Testis (tissue), 3 donors: Measurements from ENCODE around the gene MYB. TPM values are rescaled to one million over a fixed set of nuclear protein-coding genes. Genes with fewer than 3 reads are reported as not detected.

ENCODE experiments used
- DNase-seq: peaks from one replicate; pipeline ENCODE4 v3.0.0-alpha.2; 2019
- H3K27ac ChIP-seq, 2 donors: fragments of 200-600 bp; sonication (generic); one replicate each; pipeline ENCODE4 v1.5.1; 2019
- H3K27me3 ChIP-seq: fragments of 200-600 bp; sonication (generic); one replicate; pipeline ENCODE4 v1.5.1; 2019
- H3K36me3 ChIP-seq: fragments of 200-600 bp; sonication (generic); one replicate; pipeline ENCODE4 v1.5.1; 2017; ENCODE audit warnings: low read depth; ENCODE audit errors: missing control alignments
- H3K4me1 ChIP-seq: fragments of 200-600 bp; sonication (generic); one replicate; pipeline ENCODE4 v1.5.1; 2019
- H3K4me3 ChIP-seq, 2 donors: fragments of 200-600 bp; sonication (generic); one replicate each; pipeline ENCODE4 v1.5.1; 2017 to 2019
- H3K9me3 ChIP-seq: fragments of 200-600 bp; sonication (generic); one replicate; pipeline ENCODE4 v1.5.1; 2017
- POLR2A ChIP-seq: fragments of 450-650 bp; IDR thresholded peaks from one replicate; pipeline ENCODE4 v1.6.1; 2017; ENCODE audit warnings: antibody characterized with exemption, mild to moderate bottlenecking, moderate library complexity
- WGBS, 2 donors: methylation state at CpG; one replicate each; pipeline ENCODE4 v1.1.5; 2018; 5-methylcytosine and 5-hydroxymethylcytosine counted together
- intact Hi-C: fragments of 100-400 bp; cut with DNase I; formaldehyde crosslinking; loops from one replicate; pipeline ENCODE4 v1.15.1; 2023; ENCODE audit warnings: low total_unique reads
- polyA plus RNA-seq: library from polyadenylated mRNA; stranded (reverse); fragments of 350-450 nt; fragmentation: Illumina TruSeq; extraction: RNeasy Lipid Tissue Mini Kit (QIAGEN cat#74804); gene quantifications from one replicate; pipeline ENCODE4 v1.2.3, GENCODE V29; 2014; ENCODE audit warnings: low read depth, low replicate concordance; ENCODE audit not compliant: insufficient read depth
- total RNA-seq, 2 donors: library from RNA; depleted of rRNA; stranded (reverse); fragments of >200 nt; gene quantifications; one replicate each; pipeline ENCODE4 v1.2.3, GENCODE V29; 2016
- TF ChIP-seq, protein P1 (sequence below), 3 experiments: fragments of 450-650 bp in 2 of 3; fragments of 200-600 bp in 1 of 3; sonication (generic) in 1 of 3; IDR thresholded peaks; one replicate each; pipeline ENCODE4 v1.5.1; 2016 to 2019; ENCODE audit warnings: antibody characterized with exemption in 3 of 3, mild to moderate bottlenecking in 2 of 3, moderate library complexity in 1 of 3

The MYB gene
- total and polyA plus RNA-seq, 3 donors from 2014 or later, result 1.5 to 3.7 (median 1.8) TPM

GRCh38 chr6:135196739-135197510 is 15.8 kb downstream of the MYB start:
- TF ChIP-seq, protein P1, sequence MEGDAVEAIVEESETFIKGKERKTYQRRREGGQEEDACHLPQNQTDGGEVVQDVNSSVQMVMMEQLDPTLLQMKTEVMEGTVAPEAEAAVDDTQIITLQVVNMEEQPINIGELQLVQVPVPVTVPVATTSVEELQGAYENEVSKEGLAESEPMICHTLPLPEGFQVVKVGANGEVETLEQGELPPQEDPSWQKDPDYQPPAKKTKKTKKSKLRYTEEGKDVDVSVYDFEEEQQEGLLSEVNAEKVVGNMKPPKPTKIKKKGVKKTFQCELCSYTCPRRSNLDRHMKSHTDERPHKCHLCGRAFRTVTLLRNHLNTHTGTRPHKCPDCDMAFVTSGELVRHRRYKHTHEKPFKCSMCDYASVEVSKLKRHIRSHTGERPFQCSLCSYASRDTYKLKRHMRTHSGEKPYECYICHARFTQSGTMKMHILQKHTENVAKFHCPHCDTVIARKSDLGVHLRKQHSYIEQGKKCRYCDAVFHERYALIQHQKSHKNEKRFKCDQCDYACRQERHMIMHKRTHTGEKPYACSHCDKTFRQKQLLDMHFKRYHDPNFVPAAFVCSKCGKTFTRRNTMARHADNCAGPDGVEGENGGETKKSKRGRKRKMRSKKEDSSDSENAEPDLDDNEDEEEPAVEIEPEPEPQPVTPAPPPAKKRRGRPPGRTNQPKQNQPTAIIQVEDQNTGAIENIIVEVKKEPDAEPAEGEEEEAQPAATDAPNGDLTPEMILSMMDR (IDR thresholded peaks at IDR 0.05), result no peak
- TF ChIP-seq POLR2A, result no peak
- H3K9me3 ChIP-seq, result no peaks in the 10 kb centered on the region
- H3K4me1 ChIP-seq, result no peaks in the 10 kb centered on the region
- DNase-seq, result no peak
- no peaks in the 10 kb centered on the region for H3K36me3 ChIP-seq
- no peak overlapping the region for H3K4me3 ChIP-seq
- intact Hi-C loops, result no loop called here
- H3K27me3 ChIP-seq, result no peaks in the 10 kb centered on the region
- 86 to 88% methylated on average over 10 of the region's 10 CpGs for WGBS, 2 donors
- no peak overlapping the region for H3K27ac ChIP-seq

DNA sequence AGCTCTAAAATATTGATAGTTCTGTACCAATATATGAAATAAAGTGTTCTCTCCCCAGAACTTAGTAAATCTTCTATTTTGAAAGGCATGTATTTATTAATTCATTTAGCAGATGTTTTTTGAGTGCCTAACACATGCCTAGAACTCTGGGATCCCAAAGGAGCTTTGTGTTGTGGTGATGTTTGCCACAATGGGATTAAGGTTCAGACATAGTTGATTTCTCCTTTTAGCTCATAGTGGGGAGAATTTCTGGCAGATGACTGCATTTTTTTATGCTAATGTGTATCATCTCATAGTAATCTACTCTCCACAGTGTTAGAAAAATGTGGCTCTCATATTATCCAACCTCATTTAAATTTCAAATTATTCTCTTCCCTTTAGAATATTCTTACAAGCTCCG is 21.7 kb downstream of the MYB start:
- H3K9me3 ChIP-seq, result no peaks in the 10 kb centered on the region
- intact Hi-C loops, result no loop called here
- no peak overlapping the region for H3K27ac ChIP-seq
- no peaks in the 10 kb centered on the region for H3K36me3 ChIP-seq
- no peak overlapping the region for H3K4me3 ChIP-seq
- no peaks in the 10 kb centered on the region for H3K4me1 ChIP-seq
- 87 to 93% methylated on average over 1 of the region's 1 CpG for WGBS, 2 donors
- H3K27me3 ChIP-seq, result no peaks in the 10 kb centered on the region
- no peak for DNase-seq
- TF ChIP-seq POLR2A, result no peak
- TF ChIP-seq, protein P1 (IDR thresholded peaks at IDR 0.05), result no peak

- TF ChIP-seq, protein P1 (IDR thresholded peaks at IDR 0.05), result no peak
- TF ChIP-seq POLR2A, result no peak
- Histone ChIP-seq H3K27ac (no peak overlapping the region), H3K36me3 (no peaks in the 10 kb centered on the region), H3K4me3 (no peak overlapping the region), H3K9me3 (no peaks in the 10 kb centered on the region), H3K4me1 (no peaks in the 10 kb centered on the region), H3K27me3 (no peaks in the 10 kb centered on the region)
- intact Hi-C loops, result no loop called here
- DNase-seq, result no peak
- 92 to 99% methylated on average over 4 of the region's 4 CpGs for WGBS, 2 donors
These were observed 23.8 kb downstream of the MYB start for GRCh38 chr6:135204951-135205350.

GRCh38 chr6:135209803-135210202 is 28.7 kb downstream of the MYB start:
- H3K27ac ChIP-seq, result no peak overlapping the region
- TF ChIP-seq POLR2A, result no peak
- TF ChIP-seq, protein P1 (IDR thresholded peaks at IDR 0.05), result no peak
- 71 to 84% methylated on average over 6 of the region's 6 CpGs for WGBS, 2 donors
- no peaks in the 10 kb centered on the region for H3K9me3 ChIP-seq
- H3K4me3 ChIP-seq, result no peak overlapping the region
- no peak for DNase-seq
- no peaks in the 10 kb centered on the region for H3K36me3 ChIP-seq
- intact Hi-C loops, result no loop called here
- no peaks in the 10 kb centered on the region for H3K27me3 ChIP-seq
- H3K4me1 ChIP-seq, result no peaks in the 10 kb centered on the region
